Heart right ventricle (tissue), 16 donors: ENCODE data around the gene MMP26. TPM values are rescaled to one million over a fixed set of nuclear protein-coding genes. Genes with fewer than 3 reads are reported as not detected.
"Not testable (repeated sequence)": the region's sequence is repeated elsewhere in the genome, so short reads cannot be mapped to it uniquely, and the experiment has no call there.

Experiments
- ATAC-seq, 8 donors: fragments of 200-7000 bp; cut with Tn5 transposase; one replicate each; pipeline ENCODE4 v1.9.1; 2020; ENCODE audit warnings: mild to moderate bottlenecking in 8 of 8, moderate library complexity in 8 of 8, moderate number of reproducible peaks in 1 of 8
- DNase-seq, 2 donors: peaks; one replicate each; pipeline ENCODE4 v3.0.0-alpha.2; 2020
- H3K27ac ChIP-seq, 10 donors: fragments of 200-600 bp; sonication (generic) in 2 of 10; one replicate each; pipeline versions ENCODE4 v1.5.0 to v1.8.0; 2020 to 2022; ENCODE audit warnings: mild to moderate bottlenecking in 3 of 10
- H3K27me3 ChIP-seq, 7 donors: fragments of 200-600 bp; one replicate each; pipeline ENCODE4 v1.8.0; 2021 to 2022; ENCODE audit warnings: mild to moderate bottlenecking in 2 of 7
- H3K36me3 ChIP-seq, 9 donors: fragments of 200-600 bp; sonication (generic) in 1 of 9; one replicate each; pipeline versions ENCODE4 v1.5.0 to v1.8.0; 2020 to 2022; ENCODE audit warnings: mild to moderate bottlenecking in 2 of 9
- H3K4me1 ChIP-seq, 9 donors: fragments of 200-600 bp; sonication (generic) in 1 of 9; one replicate each; pipeline versions ENCODE4 v1.5.0 to v1.8.0; 2020 to 2022; ENCODE audit warnings: mild to moderate bottlenecking in 4 of 9
- H3K4me3 ChIP-seq, 10 donors: fragments of 200-600 bp; sonication (generic) in 2 of 10; one replicate each; pipeline versions ENCODE4 v1.5.0 to v1.8.0; 2020 to 2022; ENCODE audit warnings: mild to moderate bottlenecking in 7 of 10, moderate library complexity in 2 of 10
- H3K9me3 ChIP-seq, 11 donors: fragments of 200-600 bp in 10 of 11; sonication (generic) in 2 of 11; one replicate each; pipeline versions ENCODE4 v1.5.0 to v1.8.0; 2013 to 2022; ENCODE audit warnings: mild to moderate bottlenecking in 2 of 11, control low read depth in 1 of 11, moderate library complexity in 1 of 11
- CTCF ChIP-seq, 9 donors: fragments of 200-600 bp; sonication (generic) in 2 of 9; IDR thresholded peaks; one replicate each; pipeline versions ENCODE4 v1.5.0 to v1.8.0; 2021 to 2022; ENCODE audit warnings: antibody characterized with exemption in 9 of 9, mild to moderate bottlenecking in 5 of 9, moderate library complexity in 1 of 9
- WGBS, 2 donors: extraction: QIAGEN DNeasy Blood & Tissue Kit; methylation state at CpG; one replicate each; pipeline ENCODE4 v1.1.7; 2013; ENCODE audit warnings: inconsistent platforms in 1 of 2; 5-methylcytosine and 5-hydroxymethylcytosine counted together
- intact Hi-C, 10 donors: fragments of 100-400 bp; cut with DNase I; formaldehyde crosslinking; loops; one replicate each; pipeline versions ENCODE4 v1.11.1 to v1.14.2; 2022
- polyA plus RNA-seq, 2 donors: library from polyadenylated mRNA; stranded (reverse); fragments of 200-250 nt; gene quantifications; one replicate each; pipeline ENCODE4 v1.2.3, GENCODE V29; 2013
- total RNA-seq, 10 donors: library from RNA; stranded (reverse); fragmentation: NEBNext Ultra II Directional in 3 of 10; extraction: Animal tissue kit (Norgen Biotek cat#: 25700) in 3 of 10; gene quantifications; one replicate each; pipeline versions ENCODE4 v1.2.1 to v1.2.4, GENCODE V29; 2021 to 2023
- donor health status: Arrhythmogenic right ventricular cardiomyopathy.
- donor health status: ischemic (EF 13 %, LVEDD 7.1; RV severe dilation, severe dysfunction).
- donor health status: healthy with polysubstance abuse.
- donor health status: DM: no; HTN: yes; CAD: no.
- donor health status: DM: no; HTN: no; CAD: no.
- donor health status: ischemic (EF 25% LVEDD 6.9; RV normal size, moderate dysfunction).
- donor health status: ischemic (EF 25% LVEDD 5.7; RV mildly dilated, moderate dysfunction).
- donor health status: healthy.
- donor health status: DM: yes; HTN: yes; CAD: no.
- donor health status: Ischemic cardiomyopathy.
- donor health status: ischemic (EF 35%, LVEDD 5.7; RV mildly dilated, moderate dysfunction).
- donor health status: nonischemic (EF 11% LVEDD 7.7; RV severe dilation, severe dysfunction).
- donor health status: DM: yes; HTN: yes; CAD: no.
- donor health status: PGD.
- donor health status: ischemic (EF 29% LVEDD 5.4; RV normal size, mild dysfunction).
- donor health status: nonischemic (EF 23%, LVEDD 6.1; RV moderate dilation, normal function).

The MMP26 gene
- total and polyA plus RNA-seq, 12 donors, result not detected

GRCh38 chr11:4700436-4700820, 4.2 kb upstream of the MMP26 start:
- intact Hi-C loops, result no loop called here
- H3K27me3 ChIP-seq, result no peaks in the 10 kb centered on the region
- H3K4me1 ChIP-seq, result peaks cover 0 to 10% (median 0%) of the 10 kb centered on the region in 9 donors
- ATAC-seq (no peak), DNase-seq (no peak)
- 74 to 84% methylated on average over 1 of the region's 1 CpG for WGBS, 2 donors
- no peak overlapping the region for H3K27ac ChIP-seq
- H3K4me3 ChIP-seq, result no peak overlapping the region
- no peaks in the 10 kb centered on the region for H3K36me3 ChIP-seq
- H3K9me3 ChIP-seq, result no peaks in the 10 kb centered on the region
- TF ChIP-seq CTCF (IDR thresholded peaks at IDR 0.05), result no peak

- H3K27ac ChIP-seq, result no peak overlapping the region
- H3K4me3 ChIP-seq, result no peak overlapping the region
- no peaks in the 10 kb centered on the region for H3K9me3 ChIP-seq
- H3K4me1 ChIP-seq, result peaks cover 0 to 10% (median 0%) of the 10 kb centered on the region in 9 donors
- no peak for DNase-seq
- no peaks in the 10 kb centered on the region for H3K27me3 ChIP-seq
- TF ChIP-seq CTCF (IDR thresholded peaks at IDR 0.05), result no peak
- H3K36me3 ChIP-seq, result no peaks in the 10 kb centered on the region
- ATAC-seq, result no peak
- 67 to 70% methylated on average over 8 of the region's 8 CpGs for WGBS, 2 donors
- intact Hi-C loops, result no loop called here
These were observed 278 bp downstream of the MMP26 start for GRCh38 chr11:4704790-4705334.

GRCh38 chr11:4713241-4713640, 8.7 kb downstream of the MMP26 start:
- Histone ChIP-seq H3K4me1 (no peaks in the 10 kb centered on the region), H3K9me3 (no peaks in the 10 kb centered on the region), H3K27me3 (no peaks in the 10 kb centered on the region), H3K27ac (no peak overlapping the region), H3K36me3 (no peaks in the 10 kb centered on the region), H3K4me3 (no peak overlapping the region)
- 76 to 79% methylated on average over 1 of the region's 1 CpG for WGBS, 2 donors
- DNase-seq (no peak), ATAC-seq (no peak)
- TF ChIP-seq CTCF (IDR thresholded peaks at IDR 0.05), result no peak
- intact Hi-C loops, result no loop called here

- no peaks in the 10 kb centered on the region for H3K27me3 ChIP-seq
- H3K36me3 ChIP-seq, result no peaks in the 10 kb centered on the region
- intact Hi-C loops, result no loop called here
- no peak for TF ChIP-seq CTCF (IDR thresholded peaks at IDR 0.05)
- 75 to 79% methylated on average over 5 of the region's 5 CpGs for WGBS, 2 donors
- no peak overlapping the region for H3K27ac ChIP-seq
- DNase-seq (no peak), ATAC-seq (no peak)
- no peaks in the 10 kb centered on the region for H3K9me3 ChIP-seq
- no peak overlapping the region for H3K4me3 ChIP-seq
- H3K4me1 ChIP-seq, result no peaks in the 10 kb centered on the region
These were observed 9.7 kb downstream of the MMP26 start for GRCh38 chr11:4714300-4714699.

- H3K36me3 ChIP-seq, H3K4me3 ChIP-seq, DNase-seq, H3K4me1 ChIP-seq, intact Hi-C loops, H3K9me3 ChIP-seq, H3K27ac ChIP-seq, ATAC-seq, H3K27me3 ChIP-seq: not testable (repeated sequence)
- 91 to 93% methylated on average over 33 of the region's 33 CpGs for WGBS, 2 donors
These were observed 18.3 kb downstream of the MMP26 start for GRCh38 chr11:4722616-4723534.
